Eye (tissue), 1 donor: ENCODE results near the gene MGST1.

ENCODE experiments used
- DNase-seq: peaks from one replicate; pipeline ENCODE4 v3.0.0-alpha.2; 2015

Gene MGST1

GRCh38 chr12:16347391-16348298, at the start of gene MGST1:
Gene MGST1, plus strand, starts transcription at chr12:16347645. Its CDS starts 6,608 bp downstream, at chr12:16354253.
- peak; percentile 78 for DNase-seq

GRCh38 chr12:16299403-16299802, 48.0 kb upstream of the MGST1 start:
- DNase-seq: peak; percentile 33

- DNase-seq: peak; percentile 3
These were observed 47.3 kb upstream of the MGST1 start for GRCh38 chr12:16300122-16300521.

- DNase-seq: no peak
These were observed 46.7 kb upstream of the MGST1 start for GRCh38 chr12:16300736-16301135.

- no peak for DNase-seq
These were observed 43.5 kb upstream of the MGST1 start for GRCh38 chr12:16303939-16304338.

GRCh38 chr12:16307856-16308475, 39.5 kb upstream of the MGST1 start:
- no peak for DNase-seq

GRCh38 chr12:16310934-16311333, 36.5 kb upstream of the MGST1 start:
- no peak for DNase-seq

- DNase-seq: no peak
These were observed 24.4 kb upstream of the MGST1 start for GRCh38 chr12:16323010-16323409.

GRCh38 chr12:16323638-16324037, 23.8 kb upstream of the MGST1 start:
- DNase-seq: no peak

GRCh38 chr12:16324272-16324671, 23.2 kb upstream of the MGST1 start:
- DNase-seq: no peak

- no peak for DNase-seq
These were observed 22.7 kb upstream of the MGST1 start for GRCh38 chr12:16324772-16325171.

- DNase-seq: no peak
These were observed 22.0 kb upstream of the MGST1 start for GRCh38 chr12:16325426-16325825.

GRCh38 chr12:16327963-16328362, 19.5 kb upstream of the MGST1 start:
- DNase-seq: no peak

GRCh38 chr12:16329594-16329993, 17.9 kb upstream of the MGST1 start:
- DNase-seq: no peak

GRCh38 chr12:16330560-16330959, 16.9 kb upstream of the MGST1 start:
- no peak for DNase-seq

GRCh38 chr12:16331998-16332397, 15.4 kb upstream of the MGST1 start:
- DNase-seq: no peak

GRCh38 chr12:16335838-16336237, 11.6 kb upstream of the MGST1 start:
- DNase-seq: no peak

GRCh38 chr12:16344269-16344668, 3.2 kb upstream of the MGST1 start:
- DNase-seq: no peak

- no peak for DNase-seq
These were observed 2.3 kb upstream of the MGST1 start for GRCh38 chr12:16345105-16345504.

GRCh38 chr12:16346958-16347357, 487 bp upstream of the MGST1 start:
- no peak for DNase-seq

GRCh38 chr12:16348435-16349130, 1.1 kb downstream of the MGST1 start:
- DNase-seq: no peak

GRCh38 chr12:16349131-16349460, 1.7 kb downstream of the MGST1 start:
- DNase-seq: no peak

- DNase-seq: no peak
These were observed 3.2 kb downstream of the MGST1 start for GRCh38 chr12:16350682-16351081.

GRCh38 chr12:16352481-16352880, 5.0 kb downstream of the MGST1 start:
- DNase-seq: no peak
